ENCODE results near the gene RAB5IF. TPM values are rescaled to one million over a fixed set of nuclear protein-coding genes. Genes with fewer than 3 reads are reported as not detected.
A peak's percentile ranks its signal among the peaks of the same experiment; 100 is the strongest.

Gene RAB5IF
- total and polyA plus RNA-seq, 10 donors, result 67.8 to 131 (median 96.4) TPM

DNA sequence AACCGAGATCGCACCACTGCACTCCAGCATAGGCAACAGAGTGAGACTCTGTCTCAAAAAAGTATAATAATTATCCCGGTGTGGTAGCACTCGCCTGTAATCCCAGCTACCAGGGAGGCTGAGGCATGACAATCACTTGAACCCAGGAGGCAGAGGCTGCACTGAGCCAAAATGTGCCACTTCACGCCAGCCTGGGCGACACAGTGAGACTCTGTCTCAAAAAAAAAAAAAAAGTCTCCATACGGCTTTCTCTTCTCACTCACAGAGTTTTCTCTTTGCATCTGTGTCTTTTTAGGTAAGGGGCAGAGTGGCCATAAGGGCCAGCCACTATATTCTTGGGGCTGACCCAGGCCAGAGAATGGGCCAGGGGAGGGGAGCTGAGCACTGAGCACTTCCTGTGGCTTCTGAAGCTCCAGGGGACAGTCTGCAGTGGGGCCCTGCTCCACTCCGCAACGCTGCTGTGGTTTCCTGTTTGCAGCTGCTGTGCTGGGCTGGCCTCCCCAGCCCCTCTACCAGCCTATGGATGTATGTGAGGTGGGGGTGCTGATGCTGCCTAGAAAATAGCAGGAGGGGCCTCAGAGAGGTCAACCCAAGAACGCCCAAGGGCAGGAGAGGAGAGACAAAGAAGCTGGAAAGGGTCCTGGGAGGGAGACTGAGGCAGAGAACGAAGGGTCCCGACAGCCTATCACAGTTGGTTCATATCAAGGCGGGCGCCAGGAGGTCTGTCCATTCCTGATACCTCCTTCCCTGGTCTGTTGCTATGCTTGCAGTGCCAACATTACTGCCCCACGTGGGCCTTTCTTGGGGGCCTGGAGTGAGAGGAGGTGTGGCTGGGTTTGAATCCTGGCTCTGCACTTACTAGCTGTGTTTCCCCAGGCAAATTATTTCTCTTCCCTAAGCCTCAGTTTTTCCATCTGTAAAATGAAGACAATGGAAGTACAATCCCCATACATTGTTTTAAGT lies 24.4 kb downstream of the RAB5IF start:
- H3K36me3 ChIP-seq, result peaks cover 0 to 55% (median 0%) of the 10 kb centered on the region in 6 donors
- no peaks in the 10 kb centered on the region for H3K27me3 ChIP-seq (replicated peaks in 1 of 7)
- WGBS, 5 donors, result 47 to 56% (median 49%) methylated on average over 15 of the region's 15 CpGs
- no peaks in the 10 kb centered on the region for H3K9me3 ChIP-seq
- H3K4me3 ChIP-seq, result peak overlapping the region in 1 of 8 donors; percentile 25
- TF ChIP-seq POLR2AphosphoS5 (IDR thresholded peaks at IDR 0.05) (peak in 2 of 3 donors; percentile 45 to 54), POLR2A (IDR thresholded peaks at IDR 0.05) (no peak)
- TF ChIP-seq, protein P1, sequence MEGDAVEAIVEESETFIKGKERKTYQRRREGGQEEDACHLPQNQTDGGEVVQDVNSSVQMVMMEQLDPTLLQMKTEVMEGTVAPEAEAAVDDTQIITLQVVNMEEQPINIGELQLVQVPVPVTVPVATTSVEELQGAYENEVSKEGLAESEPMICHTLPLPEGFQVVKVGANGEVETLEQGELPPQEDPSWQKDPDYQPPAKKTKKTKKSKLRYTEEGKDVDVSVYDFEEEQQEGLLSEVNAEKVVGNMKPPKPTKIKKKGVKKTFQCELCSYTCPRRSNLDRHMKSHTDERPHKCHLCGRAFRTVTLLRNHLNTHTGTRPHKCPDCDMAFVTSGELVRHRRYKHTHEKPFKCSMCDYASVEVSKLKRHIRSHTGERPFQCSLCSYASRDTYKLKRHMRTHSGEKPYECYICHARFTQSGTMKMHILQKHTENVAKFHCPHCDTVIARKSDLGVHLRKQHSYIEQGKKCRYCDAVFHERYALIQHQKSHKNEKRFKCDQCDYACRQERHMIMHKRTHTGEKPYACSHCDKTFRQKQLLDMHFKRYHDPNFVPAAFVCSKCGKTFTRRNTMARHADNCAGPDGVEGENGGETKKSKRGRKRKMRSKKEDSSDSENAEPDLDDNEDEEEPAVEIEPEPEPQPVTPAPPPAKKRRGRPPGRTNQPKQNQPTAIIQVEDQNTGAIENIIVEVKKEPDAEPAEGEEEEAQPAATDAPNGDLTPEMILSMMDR (IDR thresholded peaks at IDR 0.05 in 8 of 11, conservative IDR thresholded peaks at IDR 0.05 in 3 of 11), result no peak
- DNase-seq, result peak; percentile 87
- peaks cover 9 to 40% (median 21%) of the 10 kb centered on the region in 6 donors for H3K4me1 ChIP-seq
- peak overlapping the region in 7 of 8 donors; percentile 34 to 81 (median 69) for H3K27ac ChIP-seq
- intact Hi-C loops (cut with DNase I; ENCODE audit: low total_unique reads), result no loop called here

GRCh38 chr20:36631646-36632045 lies 26.1 kb downstream of the RAB5IF start:
- TF ChIP-seq, protein P1 (IDR thresholded peaks at IDR 0.05 in 8 of 11, conservative IDR thresholded peaks at IDR 0.05 in 3 of 11), result no peak
- TF ChIP-seq POLR2AphosphoS5 (IDR thresholded peaks at IDR 0.05) (no peak), POLR2A (IDR thresholded peaks at IDR 0.05) (no peak)
- no peak overlapping the region for H3K4me3 ChIP-seq
- WGBS, 5 donors, result 59 to 92% (median 74%) methylated on average over 6 of the region's 6 CpGs
- DNase-seq, result no peak
- H3K9me3 ChIP-seq, result no peaks in the 10 kb centered on the region
- peaks cover 9 to 40% (median 21%) of the 10 kb centered on the region in 6 donors for H3K4me1 ChIP-seq
- H3K36me3 ChIP-seq, result peaks cover 0 to 48% (median 0%) of the 10 kb centered on the region in 6 donors
- peak overlapping the region in 2 of 8 donors; percentile 75 to 81 for H3K27ac ChIP-seq
- intact Hi-C loops (cut with DNase I; ENCODE audit: low total_unique reads), result no loop called here
- no peaks in the 10 kb centered on the region for H3K27me3 ChIP-seq (replicated peaks in 1 of 7)

DNA sequence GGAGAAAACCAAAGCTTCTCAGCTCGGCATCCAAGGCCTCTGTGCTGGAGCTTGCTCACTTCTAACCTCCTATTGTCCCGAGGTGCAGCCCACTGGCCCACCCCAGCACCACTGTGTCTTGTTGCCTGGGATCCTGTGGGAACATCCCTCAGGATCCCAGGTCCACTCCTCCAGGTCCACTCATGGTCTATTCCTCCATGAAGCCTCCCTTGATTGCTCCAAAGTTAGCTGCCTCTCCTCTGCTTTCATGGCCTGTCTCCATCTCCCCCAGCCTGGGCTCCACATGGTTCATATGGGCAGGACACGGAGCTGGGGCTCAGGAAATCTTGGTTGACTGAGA lies 26.5 kb downstream of the RAB5IF start:
- H3K27ac ChIP-seq, result peak overlapping the region in 1 of 8 donors; percentile 11
- 83 to 92% (median 89%) methylated on average over 3 of the region's 3 CpGs for WGBS, 5 donors
- intact Hi-C loops (cut with DNase I; ENCODE audit: low total_unique reads), result no loop called here
- H3K4me3 ChIP-seq, result no peak overlapping the region
- DNase-seq, result no peak
- peaks cover 9 to 40% (median 21%) of the 10 kb centered on the region in 6 donors for H3K4me1 ChIP-seq
- H3K36me3 ChIP-seq, result peaks cover 0 to 44% (median 0%) of the 10 kb centered on the region in 6 donors
- H3K9me3 ChIP-seq, result no peaks in the 10 kb centered on the region
- no peak for TF ChIP-seq POLR2AphosphoS5 (IDR thresholded peaks at IDR 0.05)
- no peak for TF ChIP-seq POLR2A (IDR thresholded peaks at IDR 0.05)
- TF ChIP-seq, protein P1 (IDR thresholded peaks at IDR 0.05 in 8 of 11, conservative IDR thresholded peaks at IDR 0.05 in 3 of 11), result no peak
- H3K27me3 ChIP-seq (replicated peaks in 1 of 7), result no peaks in the 10 kb centered on the region

Data from spleen (tissue), 11 donors.